GM21423 (cell line): ENCODE results near the gene ASB18.

Experiments used
- ATAC-seq: cut with Tn5 transposase; IDR thresholded peaks from one replicate; pipeline ENCODE4 v1.9.1; 2021; ENCODE audit warnings: mild to moderate bottlenecking, moderate library complexity; ENCODE audit not compliant: unreplicated experiment

The ASB18 gene

DNA sequence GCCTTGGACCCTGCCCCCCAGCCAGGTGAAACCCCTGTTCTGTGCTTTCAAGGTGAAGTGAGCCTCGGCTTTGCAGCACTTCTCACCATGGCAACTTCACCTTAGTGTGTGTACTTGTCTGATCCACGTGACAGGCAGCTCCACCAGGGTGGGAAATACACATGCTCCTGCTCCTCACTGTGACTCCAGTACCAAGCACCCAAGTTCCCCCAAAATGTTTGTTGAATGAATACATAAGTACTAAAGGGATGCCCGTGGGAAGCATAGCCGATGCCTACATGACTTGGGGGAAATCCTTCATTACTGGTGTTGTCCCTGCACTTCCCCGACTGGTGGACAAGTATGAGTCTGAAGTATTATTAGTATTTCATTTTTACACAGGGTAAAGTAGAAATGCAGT lies 54.2 kb downstream of the ASB18 start:
- no peak for ATAC-seq

DNA sequence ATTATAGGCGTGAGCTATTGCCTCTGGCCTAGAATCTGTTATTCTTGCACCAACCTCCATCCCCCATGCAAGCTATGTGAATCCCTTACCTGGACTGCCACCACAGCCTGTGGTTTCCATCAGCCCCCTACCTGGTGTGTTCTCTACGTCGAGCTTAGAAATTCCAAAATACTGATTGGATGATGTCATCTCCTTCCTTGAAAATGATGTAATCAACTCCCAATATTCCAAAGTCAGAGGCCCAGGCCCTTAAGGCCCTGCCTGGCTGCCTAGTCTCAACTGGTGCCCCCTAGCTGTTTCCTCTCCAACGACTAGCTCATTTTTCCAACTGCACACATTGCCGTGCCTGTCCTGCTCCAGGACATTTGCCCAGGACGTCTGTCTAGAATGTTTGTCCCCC lies 54.7 kb downstream of the ASB18 start:
- ATAC-seq, result no peak

DNA sequence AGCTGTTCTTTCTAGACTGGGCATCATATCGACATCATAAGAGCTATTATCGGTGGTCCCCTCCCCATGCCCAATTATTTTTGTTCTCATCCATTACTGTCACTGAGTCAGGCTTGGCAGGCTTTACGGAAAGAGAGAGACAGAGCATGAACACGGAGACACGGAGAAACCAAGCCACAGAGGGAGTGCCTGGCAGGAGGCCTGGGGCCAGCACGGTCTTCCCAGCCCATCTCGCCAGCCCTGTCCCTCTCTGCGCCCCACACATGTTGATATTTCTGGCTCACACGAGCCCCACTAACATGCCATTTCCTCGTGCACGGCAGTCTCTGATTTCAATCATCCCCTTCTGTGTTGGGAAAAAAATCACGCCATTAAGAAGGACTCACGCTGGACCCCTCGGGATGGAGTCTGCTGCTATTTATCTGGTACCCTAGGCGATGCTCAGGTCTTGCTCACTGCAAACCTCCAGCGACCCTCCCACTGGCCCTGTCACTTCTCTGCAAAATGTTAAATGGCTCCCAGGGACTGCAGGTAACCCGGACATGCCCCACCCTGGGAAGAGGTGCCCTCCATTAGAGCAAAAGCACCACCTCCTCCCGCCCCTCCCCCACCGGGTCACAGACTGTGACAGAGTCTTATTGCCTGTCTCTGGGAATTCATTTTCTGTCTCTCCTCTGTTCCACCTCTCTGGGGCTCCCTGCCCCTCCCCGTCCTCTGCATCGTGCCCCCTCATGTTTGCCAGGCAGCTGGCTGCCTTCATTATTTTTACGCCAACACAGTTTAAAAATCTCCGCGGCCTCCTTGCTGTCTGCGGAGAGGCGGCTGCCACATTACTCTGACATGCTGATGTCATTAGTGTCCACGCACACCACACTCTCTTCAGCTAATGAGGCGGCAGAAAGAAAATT lies 55.9 kb downstream of the ASB18 start:
- ATAC-seq, result no peak

DNA sequence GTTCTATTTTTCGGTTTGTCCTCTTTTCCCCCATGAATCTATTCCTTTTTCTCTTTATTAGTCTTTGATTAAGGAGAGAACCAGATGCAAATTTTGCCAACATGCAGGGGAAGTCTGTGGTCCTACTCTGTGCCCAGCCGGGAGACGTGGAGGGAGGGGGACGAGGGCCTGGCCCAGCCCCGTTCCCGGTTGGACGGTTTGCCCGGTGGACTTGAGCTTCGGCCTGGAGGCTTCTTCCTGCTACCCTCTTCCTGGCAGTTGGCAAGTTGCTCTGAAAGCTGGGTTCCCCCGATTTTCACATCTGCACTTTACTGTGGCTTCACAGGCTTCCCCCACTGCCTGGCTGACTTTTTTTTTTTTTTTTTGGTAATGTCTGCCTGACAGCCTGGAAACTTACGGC lies 56.7 kb downstream of the ASB18 start:
- ATAC-seq, result no peak

DNA sequence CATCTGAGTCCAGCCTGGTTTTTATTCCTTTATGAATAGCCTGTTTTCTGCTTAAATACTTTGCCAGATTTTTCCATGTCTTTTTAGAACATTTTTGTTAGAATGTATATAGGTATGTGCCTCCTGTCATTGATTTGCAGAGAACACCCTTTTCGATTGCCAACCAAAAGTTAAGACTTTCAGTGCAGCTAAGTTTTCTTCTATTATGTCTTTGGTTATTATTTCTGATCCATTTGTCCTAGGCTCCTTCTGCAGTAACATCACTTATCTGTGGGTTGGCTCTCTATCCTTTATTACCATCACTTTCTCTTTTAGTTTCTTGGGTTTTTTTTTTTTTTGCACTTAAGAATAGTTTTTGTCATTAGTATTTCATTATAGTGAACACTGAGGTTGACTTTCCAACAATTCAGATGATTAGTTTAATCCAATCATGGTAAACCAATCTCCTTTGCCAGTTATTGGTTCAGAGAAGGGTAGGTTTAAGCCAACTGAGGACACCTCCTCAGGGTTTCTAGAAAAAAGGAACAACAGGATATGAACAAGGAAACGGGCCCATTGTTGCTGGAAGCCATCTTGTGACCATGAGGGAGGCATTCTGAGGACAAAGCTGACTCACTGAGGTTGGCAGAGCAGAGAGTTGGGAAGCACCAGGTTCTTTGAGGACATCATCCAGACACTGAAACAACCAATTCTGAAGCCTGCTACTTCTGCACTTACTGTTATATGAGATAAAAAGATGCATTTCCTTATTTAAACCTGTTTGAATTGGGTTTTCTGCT lies 58.1 kb downstream of the ASB18 start:
- ATAC-seq, result no peak

DNA sequence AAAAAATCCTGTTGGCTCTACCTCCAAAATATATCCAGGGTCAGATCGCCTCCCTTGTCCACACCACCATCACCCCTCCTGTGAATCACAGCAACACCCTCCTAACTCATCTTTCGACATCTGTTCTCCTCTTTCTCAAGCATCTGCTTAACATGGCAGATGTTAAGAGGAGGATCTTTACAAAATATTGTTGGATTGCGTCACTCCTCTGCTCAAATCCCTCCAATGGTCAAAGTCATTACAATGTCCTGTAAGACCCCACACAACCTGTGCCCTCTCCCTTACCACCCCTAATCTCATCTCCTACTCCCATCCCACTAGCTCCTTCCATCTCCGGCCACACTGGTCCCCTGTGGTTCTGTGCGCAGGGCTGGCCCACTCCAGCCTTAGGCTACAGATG lies 59.3 kb downstream of the ASB18 start:
- ATAC-seq, result no peak

DNA sequence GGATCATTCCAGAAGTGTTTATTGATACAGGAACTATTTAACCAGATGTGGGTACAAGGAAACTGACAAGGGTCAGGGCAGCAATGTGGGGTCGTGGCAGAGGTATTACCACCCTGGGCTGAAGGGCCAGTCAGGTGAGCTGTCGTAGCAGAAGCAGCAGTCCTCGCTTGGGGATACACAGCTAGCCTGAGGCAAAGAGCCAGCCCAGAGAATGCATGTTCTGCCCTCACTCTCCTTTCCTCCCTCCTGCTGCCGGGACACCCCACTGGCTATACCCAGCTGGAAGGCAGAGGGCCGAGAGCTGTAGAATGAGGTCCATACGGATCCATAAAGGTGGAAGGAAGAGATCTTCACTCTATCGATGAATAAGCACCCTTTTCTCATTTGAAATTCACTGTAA lies 63.8 kb downstream of the ASB18 start:
- no peak for ATAC-seq

DNA sequence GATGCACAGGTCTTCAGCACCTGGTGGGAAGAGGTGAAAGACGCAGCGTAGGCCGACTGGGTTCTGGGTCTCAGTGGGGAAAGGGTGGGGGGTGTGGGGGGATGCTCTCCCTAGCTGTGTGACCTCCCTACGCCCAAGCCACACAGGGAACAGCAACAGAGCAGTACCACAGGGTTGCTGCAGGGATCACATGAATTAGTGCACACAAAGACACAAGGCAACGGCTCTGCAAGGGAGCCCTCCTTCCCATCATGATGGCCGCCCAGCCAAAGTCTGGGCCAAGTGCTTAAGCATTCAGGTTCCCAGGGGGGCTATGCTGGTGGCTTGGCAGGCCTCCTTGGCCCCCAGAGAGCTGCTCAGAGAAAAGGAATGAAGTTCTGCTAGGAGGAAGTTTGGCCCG lies 67.8 kb downstream of the ASB18 start:
- ATAC-seq, result no peak

DNA sequence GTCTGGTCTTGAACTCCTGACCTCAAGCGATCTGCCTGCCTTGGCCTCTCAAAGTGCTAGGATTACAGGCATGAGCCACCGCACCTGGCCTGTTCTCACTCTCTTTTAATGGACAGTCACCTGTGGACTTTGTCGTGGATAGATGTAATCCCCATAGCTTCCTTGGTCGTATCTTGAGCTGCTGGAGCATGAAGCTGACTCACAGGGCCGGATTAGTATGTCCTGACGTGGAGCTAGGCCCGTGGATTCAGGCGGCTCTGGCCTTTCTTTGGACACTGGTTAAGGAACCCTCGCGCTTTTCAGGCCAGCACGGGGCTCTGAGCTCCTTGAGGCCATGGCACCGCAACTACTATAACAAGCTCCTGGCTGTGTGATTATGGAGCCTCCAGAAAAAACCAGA lies 68.5 kb downstream of the ASB18 start:
- ATAC-seq, result no peak

DNA sequence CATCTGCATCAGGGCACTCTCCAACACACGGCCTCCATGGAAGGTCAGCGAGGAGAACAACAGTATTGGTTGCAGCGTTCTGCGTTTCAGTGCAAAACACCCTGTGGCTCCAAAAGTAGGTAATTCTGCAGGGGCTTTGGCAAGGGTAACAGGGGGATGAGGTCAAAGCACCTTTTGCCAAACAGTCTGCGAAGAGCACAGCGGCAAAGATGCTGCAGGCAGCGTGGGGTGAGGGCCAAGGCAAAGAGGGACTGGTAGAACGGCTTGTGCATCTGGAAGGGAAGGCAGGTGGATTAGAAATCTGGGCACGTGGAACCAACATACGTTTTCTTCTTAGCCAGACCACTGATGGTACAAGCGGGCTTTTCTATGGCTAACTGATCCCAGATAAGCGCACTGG lies 69.4 kb downstream of the ASB18 start:
- ATAC-seq, result no peak

DNA sequence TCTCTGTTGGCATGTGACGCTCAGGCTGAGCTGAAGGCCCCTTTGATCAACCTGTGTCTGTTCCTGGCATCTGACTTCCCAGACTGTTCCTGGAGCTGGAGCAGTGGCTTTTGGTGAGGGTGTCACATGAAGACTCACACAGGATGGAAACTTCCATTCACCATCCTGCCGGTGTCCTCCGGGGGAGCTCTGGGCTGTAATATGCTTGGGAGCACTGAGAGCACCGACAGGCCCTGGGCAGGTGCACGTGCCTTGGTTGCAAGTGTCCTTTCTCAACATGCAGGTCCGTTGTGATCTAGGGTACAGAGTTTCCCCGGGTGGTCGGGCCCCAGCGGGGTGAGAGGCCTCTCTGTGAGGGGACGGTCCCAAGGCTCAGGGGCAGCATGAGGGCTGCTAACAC lies 71.2 kb downstream of the ASB18 start:
- no peak for ATAC-seq

DNA sequence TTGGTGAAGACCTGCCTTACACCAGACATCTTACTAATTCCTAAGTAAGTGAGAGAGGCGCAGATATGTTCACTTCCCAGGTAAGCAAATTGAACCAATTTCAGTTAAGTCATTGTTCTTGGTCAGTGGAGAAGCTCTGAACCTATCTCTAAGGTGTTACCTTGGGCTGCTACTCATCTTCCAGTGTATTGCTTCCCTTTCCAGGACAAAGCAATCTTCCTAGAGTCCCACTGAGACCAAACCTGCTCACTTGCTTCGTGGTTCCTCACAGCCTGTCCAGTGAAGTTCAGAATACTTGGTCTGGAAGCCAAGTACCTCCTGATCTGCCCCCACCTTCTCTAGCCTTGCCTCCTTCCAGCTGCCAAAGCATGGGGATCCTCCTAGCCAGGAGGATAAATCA lies 73.5 kb downstream of the ASB18 start:
- ATAC-seq, result no peak

DNA sequence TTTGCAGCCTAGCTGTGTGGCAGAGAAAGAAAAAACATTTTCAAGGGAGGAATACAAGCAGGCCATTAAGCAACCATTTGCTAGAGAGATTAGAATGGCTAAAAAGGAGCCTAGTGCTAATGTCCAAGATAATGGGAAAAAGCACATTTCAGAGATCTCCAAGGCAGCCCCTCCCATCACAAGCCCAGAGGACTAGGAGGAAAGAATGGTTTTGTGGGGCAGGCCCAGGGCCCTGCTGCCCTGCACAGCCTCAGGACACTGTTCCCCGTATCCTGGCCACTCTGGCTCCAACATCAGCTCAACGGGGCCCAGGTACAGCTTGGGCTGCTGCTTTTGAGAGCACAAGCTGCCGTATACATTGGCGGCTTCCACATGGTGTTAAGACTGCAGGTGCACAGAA lies 79.5 kb downstream of the ASB18 start:
- ATAC-seq, result no peak

DNA sequence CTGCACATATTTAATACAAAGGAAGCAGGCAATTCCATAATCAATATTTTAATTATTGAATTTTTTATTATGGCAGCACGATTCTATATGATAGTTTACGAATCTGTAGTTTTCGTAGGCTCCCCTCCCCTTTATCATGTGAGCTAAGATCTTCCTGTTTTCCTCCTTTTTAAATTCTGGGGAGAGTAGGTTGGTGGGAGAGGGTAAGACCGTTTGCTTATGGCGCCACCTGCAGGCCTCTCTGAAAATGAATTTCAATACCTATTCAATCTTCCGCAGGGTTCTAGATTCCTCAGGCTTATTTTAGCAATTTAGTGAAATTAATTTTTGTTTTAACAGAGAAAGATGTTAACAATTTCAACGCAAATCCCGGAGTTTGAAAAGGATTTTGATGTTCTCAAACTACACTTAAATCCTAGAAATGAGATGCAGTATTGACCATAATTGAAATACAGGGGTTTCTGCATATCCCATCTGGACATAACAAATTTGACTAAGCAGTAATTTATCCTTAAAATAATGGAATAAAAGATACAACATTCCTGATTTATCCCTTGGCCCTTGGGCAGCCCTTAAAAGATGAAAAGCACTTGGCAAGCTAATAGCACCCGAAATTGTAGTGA lies 83.3 kb downstream of the ASB18 start:
- no peak for ATAC-seq

DNA sequence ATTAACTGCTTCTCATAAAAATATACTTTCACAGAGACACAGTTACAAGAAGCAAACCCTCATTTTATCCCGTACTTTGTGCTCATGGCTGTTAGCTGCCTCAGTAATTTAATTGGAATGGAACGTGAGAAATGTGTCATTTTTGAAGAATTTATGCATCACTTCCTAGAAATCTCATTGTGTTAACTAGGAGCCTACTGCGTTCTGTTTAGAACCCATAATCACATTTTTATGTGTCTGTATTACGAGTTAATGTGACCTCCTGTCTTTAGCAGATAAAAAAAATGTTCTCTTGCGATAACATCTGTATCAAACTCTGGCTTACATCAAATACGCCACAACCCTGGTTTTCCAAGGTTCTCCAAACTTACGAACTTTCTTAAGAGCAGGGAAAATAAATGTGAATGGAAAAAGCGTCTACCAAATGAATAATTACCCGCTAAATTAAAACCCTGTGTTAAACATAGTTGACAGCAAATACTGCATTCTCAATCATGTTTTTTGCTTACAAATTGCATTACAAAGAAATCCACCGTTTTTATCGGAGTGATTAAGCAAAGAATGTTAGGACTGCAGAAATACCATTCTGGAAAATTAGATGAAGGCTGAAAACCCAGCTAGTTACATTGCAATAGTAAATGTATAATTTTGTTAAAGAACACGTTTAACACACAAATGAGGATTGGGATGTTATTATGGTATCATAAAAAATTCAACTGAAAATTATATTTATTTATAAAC lies 84.0 kb downstream of the ASB18 start:
- no peak for ATAC-seq

DNA sequence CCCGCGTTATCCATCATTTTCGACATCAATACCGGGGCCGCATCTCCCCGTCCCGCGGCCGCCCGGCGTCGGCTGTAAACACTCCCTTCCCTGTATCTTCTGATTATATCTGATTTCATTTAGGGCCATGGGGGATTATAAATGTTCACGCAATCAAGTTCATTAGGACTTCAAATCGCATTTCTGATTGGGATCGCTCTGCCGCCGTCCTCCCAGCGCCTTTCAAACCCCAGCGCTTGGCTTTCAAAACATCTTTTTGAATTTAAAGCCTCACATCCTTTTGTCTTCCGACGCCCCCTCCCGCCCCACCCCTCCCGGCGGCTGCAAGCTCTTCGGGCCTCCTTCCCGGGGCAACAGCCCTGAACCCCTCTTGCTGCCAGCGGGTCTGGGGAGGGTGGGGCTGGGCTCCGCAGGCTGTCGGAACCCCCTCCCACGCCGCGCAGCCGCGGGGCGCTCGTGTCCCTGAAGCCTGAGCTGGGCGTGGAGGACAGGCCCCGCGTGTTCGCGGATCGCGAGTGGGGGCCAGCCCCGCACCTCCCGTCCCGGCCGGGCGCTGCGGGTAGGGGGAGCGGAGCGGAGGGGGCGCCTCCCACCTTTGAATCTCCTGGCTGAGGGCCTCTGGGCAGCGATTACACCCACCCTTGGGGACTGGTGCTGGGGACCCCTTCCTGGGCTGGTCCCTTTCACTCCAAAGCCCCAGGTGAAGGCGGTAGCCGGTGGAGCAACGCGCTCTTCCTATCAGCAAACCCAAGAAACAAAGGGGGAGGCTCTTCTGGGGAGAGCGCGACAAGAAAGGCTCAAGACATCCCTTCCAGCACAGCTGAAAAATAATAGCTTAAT lies 84.8 kb downstream of the ASB18 start:
- ATAC-seq, result no peak

DNA sequence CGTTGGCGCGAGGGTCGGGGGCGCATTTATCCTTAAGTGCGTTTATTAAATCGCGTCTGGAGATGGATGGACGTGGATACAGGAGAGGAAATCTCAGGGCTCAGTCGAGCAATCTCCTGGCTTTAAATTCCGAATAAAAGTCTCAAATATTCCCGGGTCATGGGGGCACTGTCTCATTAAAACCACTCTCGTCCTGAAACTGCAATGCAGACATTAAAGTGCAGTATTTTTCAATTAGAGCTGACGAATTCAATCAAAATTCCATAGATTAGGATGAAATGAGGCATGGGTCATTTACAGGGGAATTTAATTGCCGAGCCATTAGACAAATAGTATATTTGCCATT lies 85.3 kb downstream of the ASB18 start:
- ATAC-seq, result no peak

DNA sequence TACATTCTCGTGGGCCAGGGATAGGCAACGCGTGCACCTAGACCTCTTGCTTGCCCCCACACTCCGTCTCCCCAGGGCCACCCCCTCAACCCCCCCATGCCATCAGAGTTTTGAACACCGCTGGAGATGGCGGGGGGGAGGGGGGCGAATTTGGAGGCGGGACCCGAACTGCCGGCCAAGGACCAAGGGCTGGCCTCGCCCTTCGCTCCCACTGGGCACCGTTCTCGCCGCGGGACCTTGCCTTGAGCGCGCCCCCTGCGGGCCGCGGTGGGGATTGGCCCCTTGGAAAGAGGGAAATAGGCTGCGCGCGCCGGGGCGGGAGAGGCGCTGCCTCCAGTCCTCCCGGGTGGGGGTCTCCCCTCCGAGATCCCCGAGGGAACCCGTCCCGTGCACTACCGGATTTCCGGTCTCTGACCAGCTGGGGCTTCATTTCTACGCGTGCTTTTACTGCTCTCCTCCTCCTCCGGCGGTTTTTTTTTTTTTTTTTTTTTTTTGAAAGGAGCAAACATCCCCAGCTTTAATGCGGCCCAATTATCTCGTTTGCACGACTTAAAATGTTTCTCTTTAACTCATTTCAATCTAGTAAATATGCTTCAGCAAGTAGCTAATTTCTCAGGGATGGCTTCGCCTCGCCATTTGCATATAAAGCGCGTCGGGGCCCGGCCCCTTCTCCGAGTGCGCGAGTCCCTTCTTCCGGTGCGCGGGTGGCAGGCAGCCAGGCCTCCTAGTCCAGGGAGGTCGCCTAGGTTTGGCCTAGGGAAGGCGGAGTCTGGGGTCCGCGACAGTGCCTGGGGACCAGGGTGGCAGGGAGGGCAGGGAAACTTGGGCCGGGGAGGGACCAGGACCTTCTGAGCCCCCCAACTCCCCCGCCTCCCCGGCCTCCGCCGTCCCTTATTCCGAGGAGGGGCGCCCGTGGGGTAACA lies 86.0 kb downstream of the ASB18 start:
- ATAC-seq, result no peak

DNA sequence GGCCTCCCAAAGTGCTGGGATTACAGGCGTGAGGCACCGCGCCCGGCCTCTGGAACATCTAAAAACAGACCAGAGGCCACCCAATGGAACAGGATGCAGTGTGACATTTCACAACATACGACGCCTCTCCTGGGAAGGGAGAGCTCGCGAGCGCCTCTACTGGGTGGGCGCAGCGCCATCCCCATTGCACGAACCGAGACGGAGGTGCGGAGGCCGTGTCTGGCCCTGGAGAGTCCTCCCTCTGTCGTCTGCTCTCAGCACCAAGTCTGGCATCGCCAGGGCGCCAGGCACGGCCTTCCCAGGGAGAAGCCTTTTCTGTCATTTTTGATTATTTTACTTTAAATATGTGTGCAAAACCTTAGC lies 86.6 kb downstream of the ASB18 start:
- ATAC-seq, result no peak
